B cell (primary cell): ENCODE data around the gene RNF17. TPM values are rescaled to one million over a fixed set of nuclear protein-coding genes. Genes with fewer than 3 reads are reported as not detected.

ENCODE experiments used
- ATAC-seq: fragments of 200-7000 bp; cut with Tn5 transposase; one replicate; pipeline ENCODE4 v1.10.0; 2021; ENCODE audit warnings: low read depth, mild to moderate bottlenecking, moderate number of reproducible peaks, moderate library complexity
- CTCF ChIA-PET: fragments of 350-600 bp; sonication (Branson Sonifier 250); formaldehyde crosslinking; loops from one replicate; lab custom pipeline; 2021; ENCODE audit warnings: antibody characterized with exemption, inconsistent platforms; lab: Charles Lee
- POLR2A ChIA-PET: fragments of 350-600 bp; sonication (Branson Sonifier 250); formaldehyde crosslinking; loops from one replicate; lab custom pipeline; 2021; ENCODE audit warnings: antibody characterized with exemption; lab: Charles Lee
- DNase-seq: peaks from one replicate; pipeline ENCODE4 v3.0.0; 2013
- H2AFZ ChIP-seq: 2 replicates; pipeline ENCODE4 v1.6.1; 2012; ENCODE audit warnings: mild to moderate bottlenecking, low read depth, low read length; ENCODE audit not compliant: insufficient read depth, poor library complexity, severe bottlenecking
- H3K27ac ChIP-seq, 2 donors: 1 replicate in 1 of 2; 2 replicates in 1 of 2; pipeline ENCODE4 v1.5.1; 2012 to 2013; ENCODE audit warnings: low read length in 2 of 2, mild to moderate bottlenecking in 2 of 2, moderate library complexity in 1 of 2
- H3K27me3 ChIP-seq, 4 experiments: fragments of 200-600 bp in 1 of 4; sonication (generic) in 1 of 4; replicated peaks in 1 of 4; 1 replicate in 2 of 4; 2 replicates in 2 of 4; pipeline versions ENCODE4 v1.6.1 to v1.7.0; 2013 to 2016; ENCODE audit warnings: low read length in 3 of 4, mild to moderate bottlenecking in 2 of 4, mixed read lengths in 1 of 4, moderate library complexity in 1 of 4; ENCODE audit not compliant: insufficient read depth in 4 of 4, control insufficient read depth in 3 of 4; ENCODE audit errors: control extremely low read depth in 1 of 4
- H3K36me3 ChIP-seq, 2 experiments: replicated peaks in 1 of 2; 1 replicate in 1 of 2; 2 replicates in 1 of 2; pipeline versions ENCODE4 v1.6.1 to v1.7.1; 2013; ENCODE audit warnings: low read length in 1 of 2; ENCODE audit not compliant: insufficient read depth in 2 of 2, control insufficient read depth in 1 of 2; ENCODE audit errors: control extremely low read depth in 1 of 2, extremely low read depth in 1 of 2
- H3K4me1 ChIP-seq, 2 donors: fragments of 200-600 bp in 1 of 2; sonication (generic) in 1 of 2; 1 replicate in 1 of 2; 2 replicates in 1 of 2; pipeline versions ENCODE4 v1.5.1 to v1.6.1; 2013 to 2017; ENCODE audit warnings: low read length in 2 of 2; ENCODE audit not compliant: control insufficient read depth in 2 of 2, insufficient read depth in 2 of 2
- H3K4me2 ChIP-seq: replicated peaks from 2 replicates; pipeline ENCODE3; 2012; ENCODE audit warnings: mild to moderate bottlenecking, low read depth, low read length; ENCODE audit not compliant: poor library complexity, severe bottlenecking
- H3K4me3 ChIP-seq, 5 experiments: fragments of 200-600 bp in 1 of 5; sonication (generic) in 1 of 5; 1 replicate in 3 of 5; 2 replicates in 2 of 5; pipeline versions ENCODE4 v1.5.1 to v1.7.0; 2011 to 2016; ENCODE audit warnings: low read length in 4 of 5, mild to moderate bottlenecking in 4 of 5, low read depth in 2 of 5, control low read depth in 1 of 5, moderate library complexity in 1 of 5; ENCODE audit not compliant: insufficient read depth in 1 of 5; ENCODE audit errors: control extremely low read depth in 1 of 5, extremely low read depth in 1 of 5
- H3K79me2 ChIP-seq: fragments of 200-600 bp; sonication (generic); one replicate; pipeline ENCODE4 v1.6.0; 2016; ENCODE audit warnings: low read length; ENCODE audit not compliant: control insufficient read depth, insufficient read depth
- H3K9ac ChIP-seq: fragments of 200-600 bp; sonication (generic); 2 replicates; pipeline ENCODE4 v1.6.1; 2017; ENCODE audit warnings: mild to moderate bottlenecking, low read length, moderate library complexity
- H3K9me3 ChIP-seq, 3 donors: one replicate each; pipeline versions ENCODE4 v1.6.1 to v1.7.1; 2013; ENCODE audit warnings: low read length in 2 of 3; ENCODE audit not compliant: control insufficient read depth in 2 of 3, insufficient read depth in 1 of 3; ENCODE audit errors: control extremely low read depth in 1 of 3
- H4K20me1 ChIP-seq: 2 replicates; pipeline ENCODE4 v1.6.0; 2012; ENCODE audit warnings: mild to moderate bottlenecking, low read length; ENCODE audit not compliant: insufficient read depth, control insufficient read depth, poor library complexity, severe bottlenecking
- H3K27ac Mint-ChIP-seq: one replicate; pipeline ENCODE4 v1.8.0; 2021; ENCODE audit warnings: mixed read lengths
- H3K27me3 Mint-ChIP-seq: one replicate; pipeline ENCODE4 v1.8.0; 2021; ENCODE audit warnings: mixed read lengths
- H3K4me1 Mint-ChIP-seq: one replicate; pipeline ENCODE4 v1.8.0; 2021; ENCODE audit warnings: mixed read lengths
- H3K4me3 Mint-ChIP-seq: one replicate; pipeline ENCODE4 v1.8.0; 2021; ENCODE audit warnings: mixed read lengths
- H3K9me3 Mint-ChIP-seq: one replicate; pipeline ENCODE4 v1.8.0; 2022; ENCODE audit warnings: mixed read lengths; ENCODE audit not compliant: insufficient read depth
- CTCF ChIP-seq: fragments of 200-600 bp; IDR thresholded peaks from one replicate; pipeline ENCODE4 v1.8.0; 2022; ENCODE audit warnings: antibody characterized with exemption, mild to moderate bottlenecking
- EZH2 ChIP-seq: IDR thresholded peaks from 2 replicates; pipeline ENCODE4 v1.6.1; 2012; ENCODE audit warnings: borderline replicate concordance, low read depth, mild to moderate bottlenecking, moderate library complexity, low read length; ENCODE audit not compliant: insufficient read depth, poor library complexity, severe bottlenecking
- whole genome bisulfite sequencing: methylation state at CpG from one replicate; pipeline ENCODE4 v1.1.5; 2013; ENCODE audit warnings: missing lambda C conversion rate; ENCODE audit not compliant: insufficient coverage; 5-methylcytosine and 5-hydroxymethylcytosine counted together
- intact Hi-C: fragments of 100-400 bp; cut with micrococcal nuclease; formaldehyde crosslinking; loops from one replicate; pipeline ENCODE4 v1.10.0; 2022
- polyA plus RNA-seq: library from polyadenylated mRNA; depleted of rRNA; stranded (reverse); fragments of >200 nt; gene quantifications from 2 replicates; pipeline ENCODE4 v1.2.3, GENCODE V29; 2012
- total RNA-seq, 2 donors: library from RNA; stranded (reverse); fragments of 120-200 nt in 1 of 2; gene quantifications; 1 replicate in 1 of 2; 2 replicates in 1 of 2; pipeline versions ENCODE4 v1.2.3 to v1.2.4, GENCODE V29; 2013 to 2022

The RNF17 gene
- total and polyA plus RNA-seq, 2 donors (not counting 1 experiment from before 2014, with no cell fraction given), result 0.12 TPM; not detected in 1

DNA sequence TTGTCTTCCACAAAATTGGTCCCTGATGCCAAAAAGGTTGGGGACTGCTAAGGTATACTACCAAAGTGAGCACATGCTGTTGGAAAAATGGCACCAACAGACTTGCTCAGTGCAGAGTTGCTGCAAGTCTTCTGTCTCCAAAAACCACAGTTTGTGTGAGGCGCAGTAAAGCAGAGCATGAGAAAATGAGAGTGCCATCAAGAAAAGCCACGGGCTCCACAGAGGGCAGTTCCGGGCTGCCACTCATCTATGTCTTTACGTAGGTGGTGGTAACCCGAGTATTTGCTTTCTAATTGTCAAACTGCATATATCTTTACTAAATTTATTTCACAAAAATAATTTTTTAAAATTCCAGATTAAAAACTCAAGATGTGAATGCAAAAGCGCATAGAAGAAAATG, 123.8 kb downstream of the RNF17 start:
- Histone ChIP-seq H3K4me3 (no peak overlapping the region), H3K27me3 (no peaks in the 10 kb centered on the region), H4K20me1 (no peaks in the 10 kb centered on the region), H3K9me3 (no peaks in the 10 kb centered on the region), H3K4me2 (no peak overlapping the region), H3K36me3 (peaks cover 5 to 7% of the 10 kb centered on the region in 2 experiments), H2AFZ (no peak overlapping the region), H3K27ac (no peak overlapping the region), H3K79me2 (no peaks in the 10 kb centered on the region), H3K4me1 (peaks cover 0 to 5% of the 10 kb centered on the region in 2 donors), H3K9ac (no peak overlapping the region)
- TF ChIP-seq CTCF (no peak), EZH2 (no peak)
- DNase-seq (no peak), ATAC-seq (peak; percentile 41)
- 56% methylated on average over 2 of the region's 6 CpGs for WGBS
- CTCF ChIA-PET, result no interaction called here
- intact Hi-C loops, result no loop called here
- H3K9me3 Mint-ChIP-seq, result no peaks in the 10 kb centered on the region
- H3K4me1 Mint-ChIP-seq, result peaks cover 16% of the 10 kb centered on the region
- H3K27ac Mint-ChIP-seq, result no peak overlapping the region
- no peak overlapping the region for H3K4me3 Mint-ChIP-seq
- POLR2A ChIA-PET, result no interaction called here
- H3K27me3 Mint-ChIP-seq, result no peaks in the 10 kb centered on the region

- Histone ChIP-seq H3K4me3 (no peak overlapping the region), H2AFZ (no peak overlapping the region), H3K4me2 (no peak overlapping the region), H3K36me3 (peaks cover 7% of the 10 kb centered on the region in 2 experiments), H3K4me1 (peaks cover 0 to 5% of the 10 kb centered on the region in 2 donors), H3K27me3 (no peaks in the 10 kb centered on the region), H3K9ac (no peak overlapping the region), H4K20me1 (no peaks in the 10 kb centered on the region), H3K27ac (no peak overlapping the region), H3K79me2 (no peaks in the 10 kb centered on the region), H3K9me3 (no peaks in the 10 kb centered on the region)
- DNase-seq, result no peak
- Mint-ChIP-seq H3K27me3 (no peaks in the 10 kb centered on the region), H3K4me3 (no peak overlapping the region), H3K27ac (peak overlapping the region; percentile 18), H3K9me3 (no peaks in the 10 kb centered on the region), H3K4me1 (peaks cover 16% of the 10 kb centered on the region)
- no peak for TF ChIP-seq CTCF
- no peak for TF ChIP-seq EZH2
- POLR2A ChIA-PET, result no interaction called here
- CTCF ChIA-PET, result interaction anchor here (1.3 kb wide), 1 partner anchor 19 kb away, joined by 3 read pairs; no protein-coding TSS in a partner anchor
- intact Hi-C loops, result no loop called here
- peak; percentile 28 for ATAC-seq
- 40% methylated on average over 1 of the region's 3 CpGs for WGBS
Observed at GRCh38 chr13:24888291-24888931, 124.4 kb downstream of the RNF17 start.
